Left lung (tissue), 14 donors: ENCODE results near the gene CFAP68. TPM values are rescaled to one million over a fixed set of nuclear protein-coding genes. Genes with fewer than 3 reads are reported as not detected.

ENCODE experiments used
- ATAC-seq: fragments of 200-7000 bp; cut with Tn5 transposase; one replicate; pipeline ENCODE4 v1.9.1; 2020; ENCODE audit warnings: moderate library complexity
- DNase-seq, 4 donors: peaks; one replicate each; pipeline ENCODE4 v3.0.0-alpha.2; 2013 to 2020
- H3K27ac ChIP-seq, 2 donors: fragments of 200-600 bp; sonication (generic) in 1 of 2; one replicate each; pipeline versions ENCODE4 v1.5.0 to v1.8.0; 2020 to 2021
- H3K27me3 ChIP-seq, 2 donors: fragments of 200-600 bp; sonication (generic) in 1 of 2; one replicate each; pipeline versions ENCODE4 v1.5.0 to v1.8.0; 2020 to 2021
- H3K36me3 ChIP-seq, 2 donors: fragments of 200-600 bp; sonication (generic) in 1 of 2; one replicate each; pipeline versions ENCODE4 v1.5.0 to v1.8.0; 2020 to 2021
- H3K4me1 ChIP-seq, 2 donors: fragments of 200-600 bp; one replicate each; pipeline ENCODE4 v1.8.0; 2021
- H3K4me3 ChIP-seq, 2 donors: fragments of 200-600 bp; sonication (generic) in 1 of 2; one replicate each; pipeline versions ENCODE4 v1.5.0 to v1.8.0; 2020 to 2021; ENCODE audit warnings: mild to moderate bottlenecking in 1 of 2
- H3K9me3 ChIP-seq, 2 donors: fragments of 200-600 bp; sonication (generic) in 1 of 2; one replicate each; pipeline versions ENCODE4 v1.5.0 to v1.8.0; 2020 to 2021
- intact Hi-C, 2 donors: fragments of 100-400 bp; cut with DNase I; formaldehyde crosslinking; loops; one replicate each; pipeline versions ENCODE4 v1.11.2 to v1.14.2; 2022
- long read RNA-seq, 12 donors: library from polyadenylated mRNA in 2 of 12; unstranded in 2 of 12; transcript quantifications; one replicate each; pipeline ENCODE4 v2.0.0 and lab custom pipeline, GENCODE V29; 2019 to 2026
- polyA plus RNA-seq, 6 donors: library from polyadenylated mRNA; unstranded; fragments of 120-200 nt; gene quantifications; one replicate each; pipeline ENCODE4 v1.2.1, GENCODE V29; 2013; ENCODE audit not compliant: insufficient read length in 6 of 6
- total RNA-seq, 2 donors: library from RNA; stranded (reverse); fragmentation: NEBNext Ultra II Directional; extraction: Animal tissue kit (Norgen Biotek cat#: 25700); gene quantifications; one replicate each; pipeline ENCODE4 v1.2.1, GENCODE V29; 2021
- TF ChIP-seq, protein P1 (sequence below), 2 donors: fragments of 200-600 bp; sonication (generic) in 1 of 2; IDR thresholded peaks; one replicate each; pipeline versions ENCODE4 v1.5.0 to v1.8.0; 2021; ENCODE audit warnings: antibody characterized with exemption in 2 of 2
- donor health status: DM: no; HTN: yes; CAD: no.
- donor health status: DM: no; HTN: no; CAD: no.

CFAP68 gene, protein sequence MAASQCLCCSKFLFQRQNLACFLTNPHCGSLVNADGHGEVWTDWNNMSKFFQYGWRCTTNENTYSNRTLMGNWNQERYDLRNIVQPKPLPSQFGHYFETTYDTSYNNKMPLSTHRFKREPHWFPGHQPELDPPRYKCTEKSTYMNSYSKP
- total RNA-seq (10 to 100 TPM; 20.4 to 20.9 TPM), polyA plus RNA-seq (10 to 100 TPM; 36.1 to 46.7 (median 38.6) TPM)
- long read RNA-seq, donor 1, transcript C11orf1-201 (4 exons, 2,885 nt) = major isoform, 29 of 39 reads
- long read RNA-seq, donor 1, transcript C11orf1-202 (4 exons, 534 nt) = minor isoform, 8 of 39 reads
- long read RNA-seq, donor 1, partial matches to known transcripts = 0 of 39 reads
- long read RNA-seq, donor 1, other reads (novel, unspliced or antisense) = 0 of 39 reads
- long read RNA-seq, donor 2, transcript C11orf1-201 (4 exons, 2,885 nt) = major isoform, 13 of 16 reads
- long read RNA-seq, donor 2, partial matches to known transcripts = 0 of 16 reads
- long read RNA-seq, donor 2, other reads (novel, unspliced or antisense) = 0 of 16 reads
- long read RNA-seq, donor 3, transcript C11orf1-201 (4 exons, 2,885 nt) = major isoform, 12 of 17 reads
- long read RNA-seq, donor 3, partial matches to known transcripts = 0 of 17 reads
- long read RNA-seq, donor 3, other reads (novel, unspliced or antisense) = 0 of 17 reads
- long read RNA-seq, donor 4, transcript C11orf1-201 (4 exons, 2,885 nt) = major isoform, 6 of 11 reads
- long read RNA-seq, donor 4, partial matches to known transcripts = 2 of 11 reads
- long read RNA-seq, donor 4, other reads (novel, unspliced or antisense) = 0 of 11 reads
- long read RNA-seq, donor 5, transcript C11orf1-201 (4 exons, 2,885 nt) = major isoform, 19 of 23 reads
- long read RNA-seq, donor 5, partial matches to known transcripts = 0 of 23 reads
- long read RNA-seq, donor 5, other reads (novel, unspliced or antisense) = 0 of 23 reads
- long read RNA-seq, donor 6, transcript C11orf1-201 (4 exons, 2,885 nt) = major isoform, 14 of 21 reads
- long read RNA-seq, donor 6, transcript C11orf1-202 (4 exons, 534 nt) = minor isoform, 5 of 21 reads
- long read RNA-seq, donor 6, partial matches to known transcripts = 0 of 21 reads
- long read RNA-seq, donor 6, other reads (novel, unspliced or antisense) = 0 of 21 reads
- long read RNA-seq, donor 7, transcript C11orf1-202 (4 exons, 534 nt) = major isoform, 5 of 8 reads
- long read RNA-seq, donor 7, partial matches to known transcripts = 0 of 8 reads
- long read RNA-seq, donor 7, other reads (novel, unspliced or antisense) = 0 of 8 reads
- long read RNA-seq, donor 8, partial matches to known transcripts = 0 of 7 reads
- long read RNA-seq, donor 8, other reads (novel, unspliced or antisense) = 0 of 7 reads
- long read RNA-seq, donor 9 = 0 reads
- long read RNA-seq, donor 10, partial matches to known transcripts = 0 of 9 reads
- long read RNA-seq, donor 10, other reads (novel, unspliced or antisense) = 2 of 9 reads
- long read RNA-seq, donor 11, transcript C11orf1-201 (4 exons, 2,885 nt) = major isoform, 14 of 20 reads
- long read RNA-seq, donor 11, transcript C11orf1-202 (4 exons, 534 nt) = minor isoform, 6 of 20 reads
- long read RNA-seq, donor 11, partial matches to known transcripts = 0 of 20 reads
- long read RNA-seq, donor 11, other reads (novel, unspliced or antisense) = 0 of 20 reads
- long read RNA-seq, donor 12, transcript C11orf1-201 (4 exons, 2,885 nt) = major isoform, 10 of 14 reads
- long read RNA-seq, donor 12, partial matches to known transcripts = 0 of 14 reads
- long read RNA-seq, donor 12, other reads (novel, unspliced or antisense) = 0 of 14 reads

- no peaks in the 10 kb centered on the region for H3K27me3 ChIP-seq
- intact Hi-C loops = loop anchor here in 1 of 2 donors (10.0 kb wide), 1 partner anchor 46 kb away; no protein-coding TSS in a partner anchor
- H3K27ac ChIP-seq = peak within 1 kb of the TSS; percentile 92 to 97
- H3K36me3 ChIP-seq = peaks cover 0 to 14% of the 10 kb centered on the region in 2 donors
- ATAC-seq = peak; percentile 96
- peaks cover 5 to 19% of the 10 kb centered on the region in 2 donors for H3K4me1 ChIP-seq
- TF ChIP-seq, protein P1, sequence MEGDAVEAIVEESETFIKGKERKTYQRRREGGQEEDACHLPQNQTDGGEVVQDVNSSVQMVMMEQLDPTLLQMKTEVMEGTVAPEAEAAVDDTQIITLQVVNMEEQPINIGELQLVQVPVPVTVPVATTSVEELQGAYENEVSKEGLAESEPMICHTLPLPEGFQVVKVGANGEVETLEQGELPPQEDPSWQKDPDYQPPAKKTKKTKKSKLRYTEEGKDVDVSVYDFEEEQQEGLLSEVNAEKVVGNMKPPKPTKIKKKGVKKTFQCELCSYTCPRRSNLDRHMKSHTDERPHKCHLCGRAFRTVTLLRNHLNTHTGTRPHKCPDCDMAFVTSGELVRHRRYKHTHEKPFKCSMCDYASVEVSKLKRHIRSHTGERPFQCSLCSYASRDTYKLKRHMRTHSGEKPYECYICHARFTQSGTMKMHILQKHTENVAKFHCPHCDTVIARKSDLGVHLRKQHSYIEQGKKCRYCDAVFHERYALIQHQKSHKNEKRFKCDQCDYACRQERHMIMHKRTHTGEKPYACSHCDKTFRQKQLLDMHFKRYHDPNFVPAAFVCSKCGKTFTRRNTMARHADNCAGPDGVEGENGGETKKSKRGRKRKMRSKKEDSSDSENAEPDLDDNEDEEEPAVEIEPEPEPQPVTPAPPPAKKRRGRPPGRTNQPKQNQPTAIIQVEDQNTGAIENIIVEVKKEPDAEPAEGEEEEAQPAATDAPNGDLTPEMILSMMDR (IDR thresholded peaks at IDR 0.05) = peak; percentile 89 to 98
- H3K4me3 ChIP-seq = peak within 1 kb of the TSS; percentile 52 to 73
- no peaks in the 10 kb centered on the region for H3K9me3 ChIP-seq
- DNase-seq = peak; percentile 96 to 98 (median 98)
Observed at GRCh38 chr11:111878849-111879636, at the start of gene CFAP68, which contains the start of gene FDXACB1. CFAP68 (plus strand) TSS chr11:111879541; CDS start chr11:111879561, 20 bp downstream. FDXACB1 (minus strand) TSS chr11:111879165; CDS start chr11:111879132, 33 bp downstream.

DNA sequence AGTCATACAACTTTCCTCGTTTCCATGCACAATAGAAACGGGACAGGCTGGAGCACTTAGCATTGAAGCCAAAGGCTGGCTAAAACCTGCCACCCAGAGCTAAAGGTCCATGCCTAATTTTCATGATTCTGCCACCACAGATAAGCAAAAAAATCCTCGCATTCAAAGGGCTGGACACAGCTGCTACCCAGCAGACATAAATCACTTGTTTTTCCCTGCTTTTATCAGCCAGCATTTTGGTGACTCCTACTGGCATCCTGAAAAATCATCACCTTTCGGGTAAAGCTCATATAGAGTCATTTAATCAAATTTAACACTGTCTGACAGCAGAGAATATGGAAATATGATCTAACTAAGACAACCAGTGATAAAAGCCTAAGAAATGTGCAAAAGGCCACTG is 45.8 kb upstream of the CFAP68 start:
- DNase-seq (no peak), ATAC-seq (no peak)
- Histone ChIP-seq H3K4me1 (no peaks in the 10 kb centered on the region), H3K9me3 (no peaks in the 10 kb centered on the region), H3K27me3 (no peaks in the 10 kb centered on the region), H3K4me3 (no peak overlapping the region), H3K36me3 (peaks cover 0 to 45% of the 10 kb centered on the region in 2 donors), H3K27ac (no peak overlapping the region)
- intact Hi-C loops = loop anchor here in 1 of 2 donors (10.0 kb wide), 1 partner anchor 59 kb away; no protein-coding TSS in a partner anchor
- TF ChIP-seq, protein P1 (IDR thresholded peaks at IDR 0.05) = no peak

GRCh38 chr11:111834432-111835163 is 44.7 kb upstream of the CFAP68 start:
- no peak overlapping the region for H3K27ac ChIP-seq
- no peaks in the 10 kb centered on the region for H3K9me3 ChIP-seq
- H3K36me3 ChIP-seq = peaks cover 0 to 44% of the 10 kb centered on the region in 2 donors
- intact Hi-C loops = loop anchor here in 1 of 2 donors (10.0 kb wide), 1 partner anchor 60 kb away; no protein-coding TSS in a partner anchor
- H3K4me1 ChIP-seq = no peaks in the 10 kb centered on the region
- no peaks in the 10 kb centered on the region for H3K27me3 ChIP-seq
- DNase-seq = no peak
- ATAC-seq = no peak
- TF ChIP-seq, protein P1 (IDR thresholded peaks at IDR 0.05) = no peak
- H3K4me3 ChIP-seq = no peak overlapping the region
